CD4-positive, alpha-beta T cell treated with Interleukin-4 for 1 hour (primary cell): ENCODE measurements around the gene DPYD.
"Not testable (repeated sequence)": the region's sequence is repeated elsewhere in the genome, so short reads cannot be mapped to it uniquely, and the experiment has no call there.

ENCODE experiments used
- DNase-seq, 2 donors: peaks; one replicate each; pipeline ENCODE4 v3.0.0-alpha.2; 2020 to 2022

The DPYD gene

DNA sequence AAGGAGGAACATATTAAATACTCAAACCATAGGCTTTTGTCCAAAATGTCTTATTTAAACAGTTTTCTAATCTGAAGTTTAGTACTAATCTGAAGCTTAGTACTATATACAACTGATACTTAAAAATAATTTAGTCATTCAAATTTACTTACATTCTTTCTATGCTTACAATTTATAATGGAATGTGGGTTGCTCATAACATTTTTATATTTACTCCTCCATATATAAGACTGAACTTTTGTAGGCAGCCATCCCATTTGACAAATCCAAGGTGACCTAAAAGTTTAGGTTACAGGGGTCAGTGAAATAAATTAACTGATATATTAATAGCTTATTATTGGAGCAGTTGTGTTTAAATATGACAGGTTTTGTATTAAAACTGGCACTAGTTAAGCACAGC lies 570.6 kb downstream of the DPYD start:
- DNase-seq, result no peak

GRCh38 chr1:97349794-97350193 lies 571.0 kb downstream of the DPYD start:
- not testable (repeated sequence) for DNase-seq

DNA sequence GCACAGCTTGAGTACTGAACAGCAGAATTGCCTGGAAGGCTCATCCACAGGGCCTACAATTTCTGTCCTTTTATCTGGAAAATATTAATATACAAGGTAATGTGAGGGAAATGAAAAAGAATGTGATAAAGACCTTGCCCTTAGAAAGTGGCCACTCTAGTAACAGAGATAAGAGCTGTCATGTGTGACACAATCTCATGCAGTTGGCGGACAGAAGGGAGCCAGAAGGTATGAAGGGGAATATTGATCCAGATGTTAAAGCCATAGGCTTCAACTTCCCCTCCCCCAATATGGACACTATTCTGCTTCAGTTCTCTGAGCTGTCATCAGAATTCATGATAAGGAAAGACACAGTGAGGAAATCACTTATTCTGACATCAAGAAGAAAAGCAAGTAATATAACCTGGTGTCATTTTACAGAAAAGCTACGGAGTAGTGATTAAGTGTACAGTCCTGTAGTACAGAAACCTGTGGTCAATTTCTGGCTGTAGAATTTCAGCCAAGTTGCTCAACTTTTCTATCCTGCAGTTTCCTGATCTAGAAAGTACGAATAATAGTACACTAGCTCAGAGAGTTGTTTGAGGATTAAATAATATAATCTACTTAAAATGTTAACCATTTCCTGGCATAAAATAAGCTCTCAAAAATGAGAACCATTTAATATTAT lies 572.1 kb downstream of the DPYD start:
- no peak for DNase-seq

- DNase-seq, result no peak
Measured at GRCh38 chr1:97340951-97341350, 579.9 kb downstream of the DPYD start.

DNA sequence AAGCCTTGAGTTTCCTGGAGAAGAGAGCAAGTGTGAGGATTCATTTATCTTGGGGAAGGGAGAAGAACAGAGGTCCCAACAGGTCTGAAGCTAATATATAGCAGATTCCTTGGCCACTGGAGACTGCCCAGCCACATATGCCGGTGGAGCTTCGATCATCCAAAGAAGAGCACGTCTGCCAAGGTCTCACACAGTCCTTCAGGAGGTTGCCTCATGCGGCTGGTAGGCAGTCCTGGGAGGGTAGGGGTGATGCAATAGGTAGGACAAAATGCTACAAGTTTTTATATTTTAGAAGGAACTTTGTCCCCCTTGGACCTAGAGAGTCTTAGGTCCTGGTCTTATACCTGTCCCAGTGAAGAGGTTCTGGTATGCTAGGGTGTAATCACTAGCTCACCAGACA lies 582.5 kb downstream of the DPYD start:
- DNase-seq, result no peak

- no peak for DNase-seq
Measured at GRCh38 chr1:97337250-97338030, 583.4 kb downstream of the DPYD start.

- no peak for DNase-seq
Measured at GRCh38 chr1:97334454-97334853, 586.4 kb downstream of the DPYD start.

- DNase-seq, result no peak
Measured at GRCh38 chr1:97332716-97333115, 588.1 kb downstream of the DPYD start.

DNA sequence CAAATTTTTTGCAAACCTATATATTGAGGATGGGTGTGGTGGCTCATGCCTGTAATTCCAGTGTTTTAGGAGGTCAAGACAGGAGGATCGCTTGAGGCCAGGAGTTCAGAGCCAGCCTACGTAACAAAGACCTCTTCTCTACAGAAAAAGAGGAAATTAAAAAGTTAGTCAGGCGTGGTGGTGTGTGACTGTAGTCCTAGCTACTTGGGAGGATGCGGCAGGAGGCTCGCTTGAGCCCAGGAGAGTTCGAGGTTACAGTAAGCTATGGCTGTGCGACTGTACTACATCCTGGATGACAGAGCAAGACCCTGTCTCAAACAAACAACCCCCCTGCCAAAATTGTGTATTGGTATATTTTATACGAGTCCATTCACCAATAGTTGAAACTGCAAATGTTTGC lies 589.7 kb downstream of the DPYD start:
- DNase-seq, result no peak

DNA sequence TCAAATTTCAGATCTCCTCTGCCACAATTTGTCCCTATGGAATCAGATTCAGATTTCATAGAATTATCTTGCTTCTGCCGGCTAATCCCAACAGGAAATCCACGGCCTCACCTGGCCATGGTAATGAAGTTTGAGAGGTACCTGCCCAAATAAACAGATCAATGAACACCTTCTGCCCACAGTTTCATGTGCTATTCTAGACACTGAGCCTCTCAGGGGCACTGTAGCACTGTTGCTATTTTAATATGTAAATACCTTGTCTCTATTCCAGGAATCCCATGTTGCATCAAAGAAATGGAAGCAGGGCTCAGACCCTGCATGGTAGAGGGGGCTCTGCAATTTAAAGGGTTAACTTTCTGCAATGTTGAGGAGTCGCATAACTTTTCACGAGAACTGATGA lies 606.1 kb downstream of the DPYD start:
- no peak for DNase-seq

DNA sequence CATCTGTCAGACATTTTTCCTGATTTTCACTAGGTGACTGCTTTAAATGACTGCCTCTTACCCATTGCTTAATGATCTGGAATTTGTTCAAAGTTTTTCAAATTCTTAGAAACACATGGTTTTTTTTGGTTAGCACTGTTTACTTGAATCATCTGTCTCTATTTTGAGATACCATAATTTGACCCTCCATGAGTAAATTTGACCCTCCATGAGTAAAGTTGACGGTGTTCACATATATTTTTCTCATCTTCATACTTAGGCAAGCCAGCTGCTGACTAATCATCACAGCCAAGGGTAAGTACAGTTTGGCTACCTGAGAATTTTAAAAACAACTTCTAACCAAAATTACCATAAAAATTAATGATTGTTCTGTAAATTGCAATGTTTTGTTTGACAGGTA lies 612.7 kb downstream of the DPYD start:
- DNase-seq, result no peak

DNA sequence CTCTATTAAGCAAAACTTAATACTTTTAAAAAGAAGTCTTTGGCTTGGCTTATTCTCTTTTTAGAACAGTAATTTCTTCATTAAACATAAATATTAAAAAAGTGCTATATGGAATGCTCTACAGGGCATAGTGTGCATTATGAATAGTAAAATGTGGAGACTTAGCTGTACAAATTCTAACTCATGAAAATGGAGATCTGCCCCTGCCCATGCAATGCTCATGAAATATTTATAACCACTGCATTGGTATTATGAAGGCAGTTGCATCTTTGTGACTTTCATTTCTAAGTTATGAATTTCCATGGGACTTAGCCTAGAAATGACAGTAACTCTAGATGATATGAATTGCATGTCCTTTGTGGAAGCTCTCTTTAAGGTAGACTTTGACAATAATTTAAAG lies 613.3 kb downstream of the DPYD start:
- DNase-seq, result no peak

- DNase-seq, result no peak
Measured at GRCh38 chr1:97307151-97307550, 613.7 kb downstream of the DPYD start.

- DNase-seq, result no peak
Measured at GRCh38 chr1:97306504-97306903, 614.3 kb downstream of the DPYD start.

DNA sequence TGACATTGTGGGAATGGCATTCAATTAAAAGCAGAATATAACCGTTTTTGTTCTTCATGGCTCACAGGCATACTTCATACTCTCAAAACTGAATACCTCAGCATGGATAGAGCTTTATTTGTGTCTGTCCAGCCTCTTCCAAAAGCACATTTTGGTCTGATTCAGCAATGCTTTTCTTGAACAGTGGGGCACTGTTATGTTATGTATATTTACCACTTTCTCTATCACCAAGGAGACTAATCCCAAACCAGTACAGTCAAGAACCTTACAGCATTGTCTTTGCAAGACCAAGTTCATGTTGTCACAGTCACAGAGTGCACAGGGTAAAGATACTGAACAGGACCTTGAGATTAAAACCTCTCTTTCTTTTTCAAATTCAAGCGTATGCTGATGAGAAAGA lies 616.5 kb downstream of the DPYD start:
- DNase-seq, result no peak

GRCh38 chr1:97298966-97299365 lies 621.9 kb downstream of the DPYD start:
- no peak for DNase-seq

DNA sequence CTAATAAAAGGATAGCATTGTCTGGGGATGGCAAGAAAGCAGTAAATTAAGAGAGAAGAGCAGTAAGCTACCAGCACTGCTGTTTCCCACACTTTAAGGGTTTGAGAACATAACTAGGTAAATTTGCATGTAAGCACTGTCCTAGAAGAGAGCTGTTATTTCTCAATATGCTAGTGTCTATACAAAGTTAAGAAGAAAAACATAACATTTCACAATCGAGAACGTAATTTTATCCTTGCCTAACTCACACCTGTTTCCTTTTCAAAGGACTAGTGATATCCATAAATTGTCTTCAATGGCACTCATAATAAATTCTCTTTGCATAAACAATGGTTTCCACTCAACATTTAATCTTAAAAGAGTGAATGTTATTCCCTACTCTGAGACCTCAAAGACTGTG lies 623.2 kb downstream of the DPYD start:
- DNase-seq, result no peak

GRCh38 chr1:97281962-97282361 lies 638.9 kb downstream of the DPYD start:
- no peak for DNase-seq

- DNase-seq, result no peak
Measured at GRCh38 chr1:97277891-97278654, 642.8 kb downstream of the DPYD start.

GRCh38 chr1:97271916-97272788 lies 648.7 kb downstream of the DPYD start:
- DNase-seq, result no peak

GRCh38 chr1:97270508-97271307 lies 650.1 kb downstream of the DPYD start:
- no peak for DNase-seq

DNA sequence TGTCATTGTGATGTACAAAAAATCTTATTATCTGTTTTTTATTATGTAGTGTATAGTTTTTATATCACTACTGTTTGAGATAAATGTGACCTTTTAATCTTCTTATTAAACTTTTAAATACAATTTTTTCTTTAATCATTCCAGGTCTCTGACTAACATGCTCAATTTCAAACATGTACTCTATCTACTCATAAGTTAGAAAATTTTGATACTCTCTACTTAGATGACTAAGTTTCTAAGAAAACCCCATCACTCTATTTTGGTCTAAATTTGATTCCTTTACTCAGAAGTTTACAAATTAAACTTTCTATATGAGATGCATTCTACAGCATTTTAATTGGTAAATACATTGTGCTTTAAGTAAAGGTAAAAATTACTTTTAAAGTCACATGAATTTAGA lies 655.2 kb downstream of the DPYD start:
- no peak for DNase-seq
